Prostate gland (tissue), 2 donors: ENCODE measurements around the gene GPAT2.

Source experiments
- CTCF ChIP-seq, 4 experiments: fragments of 200-600 bp in 2 of 4; fragments of 450-650 bp in 2 of 4; sonication (generic) in 2 of 4; IDR thresholded peaks; 1 replicate in 3 of 4; 2 replicates in 1 of 4; pipeline ENCODE4 v1.5.1; 2016 to 2019; ENCODE audit warnings: antibody characterized with exemption in 4 of 4, mild to moderate bottlenecking in 2 of 4, moderate library complexity in 2 of 4
- POLR2A ChIP-seq: fragments of 450-650 bp; IDR thresholded peaks from one replicate; pipeline ENCODE4 v1.6.1; 2016; ENCODE audit warnings: antibody characterized with exemption, mild to moderate bottlenecking

GRCh38 chr2:96082211-96083063, 47.7 kb upstream of the GPAT2 start:
- no peak for TF ChIP-seq CTCF (IDR thresholded peaks at IDR 0.05)
- TF ChIP-seq POLR2A: no peak
